Measurements from ENCODE around the gene DEPDC7.
"Not testable (repeated sequence)": the region's sequence is repeated elsewhere in the genome, so short reads cannot be mapped to it uniquely, and the experiment has no call there.

The DEPDC7 gene

GRCh38 chr11:33025339-33025722 is 9.7 kb downstream of the DEPDC7 start:
- no peak for DNase-seq (ENCODE audit: low read depth, low spot score)

- no peak for DNase-seq (ENCODE audit: low read depth, low spot score)
Measured at GRCh38 chr11:33027233-33027632, 11.6 kb downstream of the DEPDC7 start.

DNA sequence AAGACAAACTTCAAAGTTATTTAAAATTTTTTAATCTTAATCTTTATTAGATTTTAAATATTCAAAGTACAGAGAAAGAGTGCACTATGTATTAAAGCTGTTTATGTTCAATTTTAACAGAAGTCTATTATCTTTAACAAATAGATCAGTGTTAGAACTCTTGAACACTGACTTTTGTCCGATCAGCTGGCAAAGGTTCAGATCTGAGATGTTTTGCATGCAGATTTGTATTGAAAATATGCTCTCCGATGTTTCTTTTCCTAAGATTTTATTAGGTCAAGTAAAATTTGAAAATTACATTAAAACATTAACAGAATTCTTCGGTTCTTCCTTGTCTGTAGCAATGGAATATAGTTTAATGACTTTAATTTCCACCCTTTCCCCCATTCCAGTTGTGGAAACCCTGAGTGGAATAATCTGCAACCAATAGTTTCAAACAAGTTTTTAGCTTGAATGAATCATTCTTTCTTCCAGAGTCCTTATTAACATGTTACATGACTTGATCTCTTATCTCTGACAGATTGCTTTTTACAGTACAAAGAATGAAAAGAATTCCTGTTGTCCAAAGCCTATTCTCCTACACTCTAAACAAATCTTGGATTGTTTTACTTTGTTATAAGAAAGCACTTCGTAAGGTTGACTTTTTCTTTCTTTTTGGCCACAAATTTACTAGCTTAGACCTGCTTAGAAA is 12.3 kb downstream of the DEPDC7 start:
- DNase-seq (ENCODE audit: low read depth, low spot score), result no peak

- no peak for DNase-seq (ENCODE audit: low read depth, low spot score)
Measured at GRCh38 chr11:33028537-33028914, 12.8 kb downstream of the DEPDC7 start.

DNA sequence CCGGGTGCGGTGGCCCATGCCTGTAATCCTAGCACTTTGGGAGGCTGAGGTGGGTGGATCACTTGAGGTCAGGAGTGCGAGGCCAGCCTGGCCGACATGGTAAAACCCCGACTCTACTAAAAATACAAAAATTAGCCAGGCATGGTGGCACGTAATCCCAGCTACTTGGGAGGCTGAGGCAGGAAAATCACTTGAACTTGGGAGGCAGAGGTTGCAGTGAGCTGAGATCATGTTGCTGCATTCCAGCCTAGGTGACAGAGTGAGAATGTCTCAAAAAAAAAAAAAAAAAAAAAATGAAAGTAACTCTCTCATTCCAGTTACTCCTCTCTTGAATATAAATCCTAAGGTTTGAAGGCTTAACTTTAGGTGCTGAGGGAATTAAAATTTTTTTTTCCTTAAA is 13.5 kb downstream of the DEPDC7 start:
- not testable (repeated sequence) for DNase-seq (ENCODE audit: low read depth, low spot score)

DNA sequence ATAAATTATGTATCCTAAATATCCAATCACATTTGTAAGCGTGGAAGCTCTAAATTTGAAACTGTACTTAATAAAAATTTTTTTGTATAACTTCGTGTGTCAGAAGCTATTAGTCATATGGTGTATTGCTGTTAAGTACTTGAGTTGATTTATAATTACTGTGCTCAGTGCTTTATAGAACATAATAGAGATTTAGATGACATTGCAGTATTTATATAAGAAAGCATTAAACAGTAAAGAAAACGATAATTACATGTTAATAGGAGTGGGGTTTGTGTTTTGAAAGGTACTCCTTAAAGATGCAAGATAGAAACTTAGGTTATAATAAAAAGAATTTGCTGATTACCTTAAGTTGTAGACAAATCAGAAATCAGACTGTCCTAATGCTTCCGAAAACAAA is 17.8 kb downstream of the DEPDC7 start:
- DNase-seq (ENCODE audit: low read depth, low spot score), result no peak

DNA sequence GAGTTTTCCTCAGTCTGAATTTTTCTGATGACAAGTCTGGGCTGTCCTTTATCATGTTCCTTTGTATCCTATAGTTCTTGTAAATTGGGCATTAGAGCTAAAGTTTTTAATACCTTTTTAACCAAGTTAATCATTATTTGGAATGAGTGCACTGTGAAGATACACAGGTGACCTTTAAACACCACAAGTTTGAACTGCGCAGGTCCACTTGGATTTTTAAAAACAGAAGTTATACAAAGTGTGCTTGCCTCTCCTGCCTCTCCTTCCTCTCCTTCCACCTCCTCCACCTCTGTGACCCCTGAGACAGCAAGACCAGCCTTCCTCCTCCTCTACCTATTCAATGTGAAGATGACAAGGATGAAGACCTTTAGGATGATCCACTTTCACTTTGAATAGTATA is 19.3 kb downstream of the DEPDC7 start:
- DNase-seq (ENCODE audit: low read depth, low spot score), result no peak

DNA sequence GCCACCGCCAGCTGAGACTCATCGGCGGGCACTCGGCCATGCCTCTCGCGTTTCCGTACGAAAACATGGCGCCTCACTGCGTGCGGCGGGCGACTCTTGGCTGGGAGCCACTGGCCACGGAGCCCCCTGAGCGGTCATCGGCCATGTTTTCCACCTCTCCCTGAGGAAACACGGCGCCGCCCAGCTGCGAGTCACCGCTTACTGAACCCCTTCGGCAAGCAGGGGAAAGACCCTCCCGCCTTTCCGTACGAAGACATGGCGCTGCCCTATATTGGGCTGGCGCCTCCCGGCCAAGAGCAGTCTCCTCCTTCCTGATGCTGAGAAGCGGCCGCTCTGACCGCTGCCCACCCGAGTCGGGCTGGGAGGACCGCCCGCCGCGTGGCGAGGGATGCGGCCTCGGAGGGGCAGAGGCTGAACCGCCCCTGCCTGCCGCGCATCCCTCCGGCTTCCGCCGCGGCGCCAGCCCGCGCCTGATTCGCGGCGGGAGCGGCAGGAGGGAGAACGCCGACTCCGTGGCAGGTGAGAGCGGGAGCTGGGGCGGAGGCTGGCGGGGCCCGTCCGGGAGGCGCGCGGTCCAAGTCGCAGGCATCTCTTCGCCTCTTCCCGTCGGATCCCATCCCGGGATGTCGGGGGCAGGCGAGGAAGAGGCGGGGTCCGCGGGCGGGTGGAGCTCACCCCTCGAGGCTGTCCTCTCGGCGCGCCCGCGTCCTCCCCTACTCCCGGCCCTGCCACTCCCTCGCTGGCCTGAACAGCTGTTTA is 23.8 kb downstream of the DEPDC7 start, which contains the start of gene TCP11L1:
Gene TCP11L1 (plus strand): TSS at position 299 of the 759 bp plus-strand sequence. CDS start 4,202 bp downstream, outside the sequence.
- peak; percentile 93 for DNase-seq (ENCODE audit: low read depth, low spot score)

- no peak for DNase-seq (ENCODE audit: low read depth, low spot score)
Measured at GRCh38 chr11:33040033-33040861, 24.6 kb downstream of the DEPDC7 start.

DNA sequence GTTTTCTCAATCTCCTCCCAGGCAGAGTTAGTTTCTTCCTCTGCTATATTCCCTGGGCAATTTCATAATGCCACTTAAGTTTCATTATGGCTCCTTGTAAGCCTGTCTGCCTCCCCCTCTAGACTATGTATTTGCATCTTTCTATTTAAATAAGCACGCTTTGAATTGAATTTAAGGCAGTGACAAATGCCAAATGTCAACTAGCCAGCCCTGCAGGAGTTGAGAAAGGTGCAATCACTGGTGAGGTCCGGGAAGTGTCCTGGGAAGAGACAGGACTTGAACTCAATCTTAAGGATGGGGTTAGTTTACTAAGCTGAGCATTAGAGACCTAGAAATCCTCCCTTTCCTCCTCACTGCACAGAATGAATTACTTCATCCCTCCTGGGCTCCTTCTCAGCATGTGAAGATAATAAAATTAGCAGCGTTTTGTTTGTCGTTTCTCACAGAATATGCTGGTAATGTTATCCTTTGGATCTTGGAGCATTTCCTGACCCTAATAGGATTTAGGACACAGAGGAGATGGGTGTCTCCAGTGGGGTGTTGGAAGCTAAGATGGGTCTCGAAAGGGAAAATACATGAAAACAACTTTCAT is 25.3 kb downstream of the DEPDC7 start:
- no peak for DNase-seq (ENCODE audit: low read depth, low spot score)

GRCh38 chr11:33043221-33043830 is 27.6 kb downstream of the DEPDC7 start:
- no peak for DNase-seq (ENCODE audit: low read depth, low spot score)

DNA sequence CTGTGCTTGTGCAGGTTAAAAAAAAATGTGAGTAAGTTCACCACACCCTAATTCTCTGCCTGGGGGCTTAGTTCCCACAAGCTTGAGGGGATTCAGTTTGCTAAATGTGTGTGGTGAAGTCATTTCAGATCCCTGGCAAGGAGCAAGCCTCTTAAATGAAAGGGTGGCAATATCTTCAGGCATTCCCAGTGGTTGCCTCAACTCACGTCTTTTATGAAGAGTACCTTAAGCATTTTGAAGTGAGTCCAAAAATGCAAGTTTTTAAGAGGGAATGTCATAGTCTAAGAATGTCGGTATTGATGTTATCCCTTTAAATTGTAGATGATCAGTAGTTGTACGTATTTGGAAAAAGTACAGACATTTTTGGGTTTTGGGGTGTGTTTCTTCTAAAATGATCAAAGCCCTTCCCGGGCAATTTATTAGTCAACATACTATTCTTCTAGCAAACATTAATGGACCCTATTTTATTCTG is 28.6 kb downstream of the DEPDC7 start:
- no peak for DNase-seq (ENCODE audit: low read depth, low spot score)

GRCh38 chr11:33045551-33046255 is 30.0 kb downstream of the DEPDC7 start:
- no peak for DNase-seq (ENCODE audit: low read depth, low spot score)

GRCh38 chr11:33048701-33049100 is 33.0 kb downstream of the DEPDC7 start:
- not testable (repeated sequence) for DNase-seq (ENCODE audit: low read depth, low spot score)

DNA sequence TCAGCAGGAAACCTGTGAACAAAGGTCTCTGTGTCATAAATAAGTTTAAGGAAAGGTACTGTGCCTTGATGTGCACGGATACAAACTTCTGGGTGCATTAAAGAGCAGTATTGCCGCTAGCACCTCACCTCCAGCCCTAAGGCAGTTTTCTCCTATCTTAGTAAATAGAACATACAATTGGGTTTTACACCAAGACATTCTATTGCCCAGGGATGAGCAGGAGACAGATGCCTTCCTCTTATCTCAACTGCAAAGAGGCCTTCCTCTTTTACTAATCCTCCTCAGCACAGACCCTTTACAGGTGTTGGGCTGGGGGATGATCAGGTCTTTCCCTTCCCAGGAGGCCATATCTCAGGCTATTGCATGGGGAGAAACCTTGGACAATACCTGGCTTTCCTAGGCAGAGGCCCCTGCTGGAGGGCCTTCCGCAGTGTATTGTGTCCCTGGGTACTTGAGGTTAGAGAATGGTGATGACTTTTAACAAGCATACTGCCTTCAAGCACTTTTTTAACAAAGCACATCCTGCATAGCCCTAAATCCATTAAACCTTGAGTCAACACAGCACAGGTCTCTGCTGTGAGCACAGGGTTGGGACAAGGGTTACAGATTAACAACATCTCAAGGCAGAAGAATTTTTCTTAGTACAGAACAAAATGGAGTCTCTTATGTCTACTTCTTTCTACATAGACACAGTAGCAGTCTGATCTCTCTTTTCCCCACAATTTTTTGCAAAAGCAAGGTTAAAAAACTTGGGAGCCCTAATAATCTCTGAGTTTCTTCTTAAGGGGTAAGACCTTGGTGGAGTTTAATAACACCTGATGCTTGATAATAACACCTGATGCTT is 34.1 kb downstream of the DEPDC7 start:
- not testable (repeated sequence) for DNase-seq (ENCODE audit: low read depth, low spot score)

DNA sequence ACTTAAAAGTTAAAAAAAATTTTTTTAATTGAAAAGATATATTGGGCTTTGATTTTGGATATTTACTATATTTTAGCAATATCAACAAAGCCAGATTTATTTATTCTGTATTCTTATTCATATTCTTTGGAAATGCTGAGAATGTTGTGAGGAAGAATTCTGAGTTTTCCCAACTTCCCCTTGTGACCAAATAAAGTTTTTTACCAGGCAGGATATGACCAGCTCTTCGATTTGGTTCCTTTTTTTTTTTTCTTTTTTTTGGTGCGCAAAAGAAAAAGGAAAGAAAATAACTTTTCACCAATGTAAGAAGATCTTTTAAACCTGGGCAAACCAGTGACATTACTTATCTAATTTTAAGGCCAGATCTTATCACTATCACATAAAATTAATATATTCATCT is 36.6 kb downstream of the DEPDC7 start:
- no peak for DNase-seq (ENCODE audit: low read depth, low spot score)

GRCh38 chr11:33055375-33055774 is 39.7 kb downstream of the DEPDC7 start:
- no peak for DNase-seq (ENCODE audit: low read depth, low spot score)

DNA sequence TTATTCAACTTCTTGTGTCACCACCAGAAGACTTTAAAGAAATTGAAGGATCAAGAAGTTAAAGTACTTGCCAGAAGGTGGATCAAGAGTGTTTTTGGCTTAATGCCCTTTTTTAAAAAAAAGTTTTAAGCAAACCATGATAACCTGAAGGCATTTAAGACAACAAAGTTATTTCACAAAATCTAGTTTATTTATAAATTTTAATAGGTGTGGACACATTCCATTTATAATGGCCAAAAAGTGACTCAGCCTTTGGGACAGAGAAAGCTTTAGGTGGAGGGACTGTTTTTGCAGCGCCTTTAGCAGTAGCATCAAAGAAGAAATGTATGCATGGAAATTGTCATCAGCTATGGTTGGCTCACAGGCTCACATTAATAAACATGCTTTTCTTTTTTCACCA is 41.6 kb downstream of the DEPDC7 start:
- no peak for DNase-seq (ENCODE audit: low read depth, low spot score)

- no peak for DNase-seq (ENCODE audit: low read depth, low spot score)
Measured at GRCh38 chr11:33059331-33060007, 43.8 kb downstream of the DEPDC7 start.
